GM12875 (cell line): Measurements from ENCODE around the gene UQCC2.

ENCODE experiments used
- H3K4me3 ChIP-seq: one replicate; pipeline ENCODE4 v1.5.1; 2011; ENCODE audit warnings: low read depth, low read length, control low read depth
- CTCF ChIP-seq: IDR thresholded peaks from 2 replicates; pipeline ENCODE4 v1.5.1; 2011; ENCODE audit warnings: low read depth, mild to moderate bottlenecking, control low read depth, inconsistent platforms, low read length, moderate library complexity, borderline replicate concordance; ENCODE audit not compliant: insufficient read depth

Gene UQCC2

GRCh38 chr6:33731751-33732282, 20.3 kb upstream of the UQCC2 start:
- TF ChIP-seq CTCF, result no peak
- no peak overlapping the region for H3K4me3 ChIP-seq

- H3K4me3 ChIP-seq, result no peak overlapping the region
- no peak for TF ChIP-seq CTCF
These were observed 19.5 kb upstream of the UQCC2 start for GRCh38 chr6:33731035-33731434.

GRCh38 chr6:33730611-33731010, 19.1 kb upstream of the UQCC2 start:
- no peak for TF ChIP-seq CTCF
- H3K4me3 ChIP-seq, result no peak overlapping the region

GRCh38 chr6:33729059-33729458, 17.6 kb upstream of the UQCC2 start:
- H3K4me3 ChIP-seq, result no peak overlapping the region

GRCh38 chr6:33728438-33728837, 16.9 kb upstream of the UQCC2 start:
- no peak overlapping the region for H3K4me3 ChIP-seq
- TF ChIP-seq CTCF, result no peak

More at GRCh38 chr6:33729059-33729458, 17.6 kb upstream of the UQCC2 start:
- no peak for TF ChIP-seq CTCF

- TF ChIP-seq CTCF, result no peak
- H3K4me3 ChIP-seq, result no peak overlapping the region
These were observed 16.4 kb upstream of the UQCC2 start for GRCh38 chr6:33727932-33728331.

- TF ChIP-seq CTCF, result no peak
- H3K4me3 ChIP-seq, result no peak overlapping the region
These were observed 15.6 kb upstream of the UQCC2 start for GRCh38 chr6:33727126-33727525.
